GM12872 (cell line): ENCODE results near the gene DPP7.

Source experiments
- CTCF ChIP-seq: IDR thresholded peaks from 3 replicates; pipeline ENCODE4 v1.5.1; 2011; ENCODE audit warnings: low read depth, mild to moderate bottlenecking, low read length, moderate library complexity; ENCODE audit not compliant: insufficient read depth

Gene DPP7

GRCh38 chr9:137097761-137098462, 16.6 kb downstream of the DPP7 start:
- TF ChIP-seq CTCF: no peak

GRCh38 chr9:137096785-137097546, 17.6 kb downstream of the DPP7 start:
- no peak for TF ChIP-seq CTCF

DNA sequence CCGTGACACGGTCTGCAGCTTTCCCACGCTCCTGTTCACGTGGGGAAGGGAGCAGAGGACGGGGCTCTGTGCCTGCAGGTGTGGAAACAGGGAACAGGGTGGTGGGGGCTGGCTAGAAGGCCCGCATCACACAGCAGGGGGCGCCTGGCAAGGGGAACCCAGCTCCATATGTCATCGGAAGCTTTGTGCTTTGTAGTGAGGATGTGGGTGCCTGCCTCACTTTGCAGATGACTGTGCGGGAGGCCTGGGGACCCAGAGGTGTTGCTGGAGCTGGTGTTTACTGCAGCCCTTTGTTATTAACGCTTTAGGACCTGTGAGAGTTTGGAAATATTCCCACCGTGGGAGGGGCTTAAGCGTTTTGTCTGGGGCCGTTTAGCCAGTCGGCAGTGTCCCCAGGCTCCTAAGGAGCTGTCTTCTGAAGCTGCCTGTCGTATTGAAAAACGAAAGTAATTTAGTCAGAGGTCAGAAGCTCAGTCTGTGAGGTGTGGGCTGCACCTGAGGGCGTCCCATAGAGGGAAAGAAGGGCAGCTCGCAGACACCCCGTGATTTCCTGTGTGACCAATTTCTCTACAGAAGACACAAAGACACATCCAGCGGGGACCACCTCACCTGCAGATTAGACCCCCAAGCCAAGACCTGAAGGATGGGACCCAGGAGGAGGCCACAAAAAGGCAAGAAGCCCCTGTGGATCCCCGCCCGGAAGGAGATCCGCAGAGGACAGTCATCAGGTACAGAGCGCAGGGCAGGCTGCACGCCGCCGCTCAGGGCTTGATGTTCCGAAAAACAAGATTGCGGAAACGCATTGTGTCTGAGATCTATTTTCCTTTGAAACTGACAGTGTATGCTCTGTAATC, 18.6 kb downstream of the DPP7 start:
- peak; percentile 84 for TF ChIP-seq CTCF

GRCh38 chr9:137089232-137089947, 25.1 kb downstream of the DPP7 start:
- TF ChIP-seq CTCF: no peak

- TF ChIP-seq CTCF: no peak
Measured at GRCh38 chr9:137088121-137088520, 26.4 kb downstream of the DPP7 start.

DNA sequence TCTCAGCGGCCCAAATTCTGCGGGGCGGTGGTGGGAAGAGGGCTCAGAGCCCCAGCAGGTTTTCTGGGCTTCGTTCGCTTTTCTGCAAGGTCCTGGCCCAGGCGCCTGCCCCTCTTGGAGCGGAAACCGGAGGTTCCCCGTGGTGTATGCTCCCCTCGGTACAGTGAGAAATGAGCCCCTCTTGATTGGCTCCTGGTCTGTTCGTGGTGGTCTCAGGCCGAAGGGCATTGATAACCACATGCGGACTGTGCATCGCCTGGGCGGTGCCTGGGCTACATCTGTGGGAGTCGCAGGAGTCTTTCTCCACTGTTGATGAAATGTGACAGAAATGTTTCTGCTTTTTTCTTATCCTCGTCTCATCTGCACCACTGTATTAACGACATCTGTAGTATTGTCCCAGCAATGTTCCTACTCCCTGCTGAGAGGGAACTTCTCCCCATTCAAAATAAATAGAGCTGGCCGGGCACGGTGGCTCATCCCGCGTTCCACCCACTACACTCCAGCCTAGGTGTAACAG, 27.1 kb downstream of the DPP7 start:
- TF ChIP-seq CTCF: no peak
